Mesendoderm (in vitro differentiated cells): ENCODE data around the gene TJP3.
"Not testable (repeated sequence)": the region's sequence is repeated elsewhere in the genome, so short reads cannot be mapped to it uniquely, and the experiment has no call there.

Source experiments
- DNase-seq: peaks from one replicate; pipeline ENCODE4 v3.0.0; 2013
- H2AK5ac ChIP-seq: 2 replicates; pipeline ENCODE4 v1.6.1; 2013; ENCODE audit warnings: low read length, inconsistent platforms
- H2BK120ac ChIP-seq: 2 replicates; pipeline ENCODE4 v1.6.1; 2013; ENCODE audit warnings: low read depth, mild to moderate bottlenecking, low read length, moderate library complexity, mixed read lengths
- H2BK15ac ChIP-seq: replicated peaks from 2 replicates; pipeline ENCODE4 v1.6.1; 2013; ENCODE audit warnings: low read depth, mild to moderate bottlenecking, moderate library complexity
- H2BK5ac ChIP-seq: 2 replicates; pipeline ENCODE4 v1.6.1; 2013; ENCODE audit warnings: low read length, inconsistent platforms
- H3K18ac ChIP-seq: 2 replicates; pipeline ENCODE4 v1.6.1; 2013; ENCODE audit warnings: mild to moderate bottlenecking, low read length, mixed read lengths
- H3K23ac ChIP-seq: one replicate; pipeline ENCODE4 v1.6.1; 2013; ENCODE audit warnings: low read length
- H3K27ac ChIP-seq: 2 replicates; pipeline ENCODE4 v1.5.1; 2013; ENCODE audit warnings: low read depth, mild to moderate bottlenecking, inconsistent platforms, low read length, moderate library complexity
- H3K27me3 ChIP-seq: 2 replicates; pipeline ENCODE4 v1.6.1; 2013; ENCODE audit warnings: low read length, control low read depth, mild to moderate bottlenecking, inconsistent platforms; ENCODE audit not compliant: insufficient read depth, poor library complexity
- H3K36me3 ChIP-seq: 2 replicates; pipeline ENCODE4 v1.6.1; 2013; ENCODE audit warnings: low read length, inconsistent platforms; ENCODE audit not compliant: control insufficient read depth, insufficient read depth
- H3K4ac ChIP-seq: one replicate; pipeline ENCODE4 v1.6.1; 2013; ENCODE audit warnings: low read depth, mild to moderate bottlenecking, low read length, moderate library complexity
- H3K4me1 ChIP-seq: 2 replicates; pipeline ENCODE4 v1.6.1; 2013; ENCODE audit warnings: low read depth, low read length, inconsistent platforms; ENCODE audit not compliant: control insufficient read depth
- H3K4me2 ChIP-seq: 2 replicates; pipeline ENCODE4 v1.6.1; 2013; ENCODE audit warnings: low read length
- H3K4me3 ChIP-seq: 2 replicates; pipeline ENCODE4 v1.5.1; 2013; ENCODE audit warnings: mild to moderate bottlenecking, low read length
- H3K56ac ChIP-seq: one replicate; pipeline ENCODE4 v1.6.1; 2013; ENCODE audit warnings: low read length
- H3K79me1 ChIP-seq: 2 replicates; pipeline ENCODE4 v1.6.1; 2013; ENCODE audit warnings: low read length, inconsistent platforms
- H3K79me2 ChIP-seq: 2 replicates; pipeline ENCODE4 v1.6.1; 2013; ENCODE audit warnings: mild to moderate bottlenecking, low read length; ENCODE audit not compliant: control insufficient read depth, insufficient read depth
- H3K9ac ChIP-seq: 2 replicates; pipeline ENCODE4 v1.6.1; 2013; ENCODE audit warnings: low read length, inconsistent platforms
- H4K5ac ChIP-seq: one replicate; pipeline ENCODE4 v1.6.1; 2013; ENCODE audit warnings: low read length
- H4K8ac ChIP-seq: one replicate; pipeline ENCODE4 v1.6.1; 2013; ENCODE audit warnings: low read depth, mild to moderate bottlenecking, control low read depth, low read length, moderate library complexity
- WGBS: extraction: QIAGEN DNeasy Blood & Tissue Kit; methylation state at CpG from one replicate; pipeline ENCODE4 v1.1.7; 2013; ENCODE audit warnings: low lambda C conversion rate, missing lambda C conversion rate; ENCODE audit not compliant: insufficient coverage; ENCODE audit errors: extremely low coverage; 5-methylcytosine and 5-hydroxymethylcytosine counted together

The TJP3 gene

DNA sequence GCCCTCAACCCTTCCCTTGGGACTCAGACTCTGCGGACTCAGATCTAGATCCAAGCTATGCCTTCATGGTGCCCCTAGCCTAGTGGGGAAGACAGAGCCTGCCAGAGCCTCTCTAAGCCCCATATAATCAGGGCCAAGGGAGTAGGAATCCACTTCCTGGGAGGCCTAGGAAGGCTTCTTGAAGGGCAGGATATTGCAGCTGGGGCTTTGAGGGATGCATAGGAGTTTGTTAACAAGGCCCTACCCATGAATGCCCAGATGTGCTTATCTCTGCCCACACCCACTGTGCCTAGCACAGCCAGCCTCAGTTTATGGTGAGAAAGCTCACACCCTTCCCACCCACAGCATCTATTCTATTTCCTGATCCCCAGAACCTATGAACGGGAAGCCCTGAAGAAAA lies 42.0 kb downstream of the TJP3 start:
- no peak for DNase-seq
- H3K4me2 ChIP-seq = no peak overlapping the region
- H3K4me3 ChIP-seq = no peak overlapping the region
- no peaks in the 10 kb centered on the region for H3K79me1 ChIP-seq
- no peak overlapping the region for H3K27ac ChIP-seq
- H3K9ac ChIP-seq = no peak overlapping the region
- no peak overlapping the region for H3K23ac ChIP-seq
- H2BK120ac ChIP-seq = no peak overlapping the region
- H3K36me3 ChIP-seq = no peaks in the 10 kb centered on the region
- H2AK5ac ChIP-seq = no peak overlapping the region
- no CpG with 5 or more reads among the region's 2 CpGs for WGBS
- H3K4me1 ChIP-seq = no peaks in the 10 kb centered on the region
- H4K5ac ChIP-seq = no peak overlapping the region
- no peak overlapping the region for H2BK15ac ChIP-seq
- H4K8ac ChIP-seq = no peak overlapping the region
- no peak overlapping the region for H3K18ac ChIP-seq
- no peak overlapping the region for H3K4ac ChIP-seq
- no peak overlapping the region for H3K56ac ChIP-seq
- H3K79me2 ChIP-seq = no peaks in the 10 kb centered on the region
- H2BK5ac ChIP-seq = no peak overlapping the region
- H3K27me3 ChIP-seq = no peaks in the 10 kb centered on the region

DNA sequence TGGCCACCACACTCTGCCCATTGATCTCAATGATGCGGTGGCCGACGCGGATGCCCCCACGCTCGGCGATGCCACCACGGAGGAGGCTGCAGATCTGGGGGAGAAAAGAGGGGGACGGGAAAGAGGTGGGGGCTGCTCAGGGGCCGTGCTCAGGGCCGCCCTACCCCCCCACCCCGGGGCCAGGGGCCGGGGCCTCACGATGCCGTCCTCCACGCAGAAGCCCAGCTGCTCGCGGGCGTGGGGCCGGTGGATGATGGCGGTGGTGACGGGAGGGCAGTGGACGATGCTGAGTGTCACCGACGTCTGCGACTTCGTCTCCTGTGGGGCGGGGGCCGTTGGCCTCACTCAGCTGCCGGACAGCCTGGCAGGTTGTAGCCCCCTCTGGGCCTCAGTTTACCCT lies 43.1 kb downstream of the TJP3 start:
- Histone ChIP-seq H3K18ac (no peak overlapping the region), H3K4me2 (no peak overlapping the region), H3K79me2 (no peaks in the 10 kb centered on the region), H2AK5ac (no peak overlapping the region), H3K4ac (no peak overlapping the region), H3K4me3 (no peak overlapping the region), H3K36me3 (no peaks in the 10 kb centered on the region), H4K8ac (no peak overlapping the region), H2BK5ac (no peak overlapping the region), H3K9ac (no peak overlapping the region), H2BK120ac (no peak overlapping the region), H3K27me3 (no peaks in the 10 kb centered on the region), H3K4me1 (no peaks in the 10 kb centered on the region), H3K56ac (no peak overlapping the region), H4K5ac (no peak overlapping the region), H3K79me1 (no peaks in the 10 kb centered on the region), H3K27ac (no peak overlapping the region), H3K23ac (no peak overlapping the region), H2BK15ac (no peak overlapping the region)
- WGBS = no CpG with 5 or more reads among the region's 30 CpGs
- no peak for DNase-seq

DNA sequence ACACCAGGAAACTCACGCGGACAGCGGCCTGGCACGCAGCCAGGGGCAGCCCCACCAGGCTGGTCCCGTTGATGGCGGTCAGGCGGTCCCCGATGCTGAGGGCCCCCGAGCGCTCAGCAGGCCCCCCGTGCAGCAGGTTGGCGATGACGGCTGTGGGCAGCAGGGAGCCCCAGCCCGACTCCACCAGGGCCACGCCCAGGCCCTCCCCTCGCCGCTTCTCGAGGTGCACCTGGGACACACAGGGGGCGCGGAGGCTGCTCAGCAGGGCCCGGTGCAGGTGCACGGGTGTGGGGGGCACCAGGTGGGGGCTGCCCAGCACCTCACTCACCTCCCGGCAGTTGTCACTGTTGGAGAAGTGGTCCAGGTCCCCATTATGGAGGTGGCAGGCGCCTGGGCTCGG lies 44.3 kb downstream of the TJP3 start:
- no peak overlapping the region for H3K4me2 ChIP-seq
- H3K79me1 ChIP-seq = no peaks in the 10 kb centered on the region
- H3K4ac ChIP-seq = no peak overlapping the region
- H3K4me3 ChIP-seq = no peak overlapping the region
- no peaks in the 10 kb centered on the region for H3K4me1 ChIP-seq
- H3K79me2 ChIP-seq = no peaks in the 10 kb centered on the region
- no peak overlapping the region for H3K56ac ChIP-seq
- no peak overlapping the region for H2AK5ac ChIP-seq
- H4K8ac ChIP-seq = no peak overlapping the region
- H4K5ac ChIP-seq = no peak overlapping the region
- H3K9ac ChIP-seq = no peak overlapping the region
- H3K27ac ChIP-seq = no peak overlapping the region
- H3K27me3 ChIP-seq = no peaks in the 10 kb centered on the region
- no peaks in the 10 kb centered on the region for H3K36me3 ChIP-seq
- H2BK15ac ChIP-seq = no peak overlapping the region
- no peak overlapping the region for H2BK5ac ChIP-seq
- WGBS = no CpG with 5 or more reads among the region's 25 CpGs
- no peak overlapping the region for H3K23ac ChIP-seq
- no peak overlapping the region for H3K18ac ChIP-seq
- DNase-seq = no peak
- no peak overlapping the region for H2BK120ac ChIP-seq

DNA sequence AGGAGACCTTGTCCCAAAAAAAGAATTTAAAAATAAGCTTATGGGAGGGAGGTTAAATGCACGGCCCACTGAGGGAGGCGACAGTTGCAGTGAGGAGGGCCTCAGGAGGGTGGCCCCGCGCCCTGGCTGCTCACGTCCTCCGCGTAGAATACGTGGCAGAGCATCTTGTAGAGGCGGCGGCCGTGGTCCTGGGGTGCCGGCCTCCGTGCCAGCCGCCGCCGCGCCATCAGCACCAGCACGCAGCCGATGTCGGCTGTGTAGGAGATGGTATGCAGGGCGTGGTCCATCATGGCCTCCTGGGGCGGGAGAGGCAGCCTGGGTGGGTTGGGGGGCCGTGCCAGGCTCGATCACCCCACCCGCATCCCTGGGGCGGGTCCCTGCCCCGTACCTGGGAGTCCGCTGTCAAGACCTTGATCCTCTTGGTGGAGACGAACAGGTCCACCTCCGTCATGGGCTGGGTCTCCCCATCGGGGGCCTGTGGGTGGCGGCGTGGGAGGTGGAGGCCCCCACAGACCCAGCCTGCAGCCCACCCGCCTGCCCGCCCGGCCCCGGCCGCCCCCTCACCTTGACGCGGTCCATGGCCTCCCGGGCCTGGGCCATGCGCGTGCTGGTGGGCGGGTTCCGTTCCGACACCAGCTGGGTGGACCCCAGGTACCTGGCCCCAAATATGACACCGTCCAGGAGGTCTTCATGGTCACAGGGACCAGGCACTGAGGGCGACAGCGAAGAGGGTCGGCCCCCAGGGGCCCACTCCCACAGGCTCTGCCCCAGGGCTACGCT lies 45.6 kb downstream of the TJP3 start:
- Histone ChIP-seq H3K56ac (no peak overlapping the region), H4K8ac (no peak overlapping the region), H4K5ac (no peak overlapping the region), H3K23ac (no peak overlapping the region), H3K4ac (no peak overlapping the region), H2BK15ac (no peak overlapping the region), H3K79me2 (no peaks in the 10 kb centered on the region), H3K4me1 (no peaks in the 10 kb centered on the region), H2AK5ac (no peak overlapping the region), H3K27ac (no peak overlapping the region), H2BK5ac (no peak overlapping the region), H3K79me1 (no peaks in the 10 kb centered on the region), H2BK120ac (no peak overlapping the region), H3K36me3 (no peaks in the 10 kb centered on the region), H3K4me2 (no peak overlapping the region), H3K4me3 (no peak overlapping the region), H3K27me3 (no peaks in the 10 kb centered on the region), H3K9ac (no peak overlapping the region), H3K18ac (no peak overlapping the region)
- no peak for DNase-seq
- no CpG with 5 or more reads among the region's 51 CpGs for WGBS

DNA sequence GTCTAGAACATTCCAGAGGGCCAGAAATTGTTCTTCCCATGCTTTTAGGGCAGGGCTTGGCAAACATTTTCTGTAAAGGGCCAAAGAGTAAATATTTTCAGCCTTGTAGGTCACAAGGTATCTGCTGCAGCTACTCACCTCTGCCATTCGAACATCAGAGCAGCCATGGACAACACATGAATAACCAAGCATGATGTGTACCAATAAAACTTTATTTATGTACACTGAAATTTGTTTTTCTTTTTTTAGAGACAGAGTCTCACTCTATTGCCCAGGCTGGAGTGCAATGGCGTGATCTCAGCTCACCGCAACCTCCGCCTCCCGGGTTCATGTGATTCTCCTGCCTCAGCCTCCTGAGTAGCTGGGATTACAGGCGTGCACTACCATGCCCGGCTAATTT lies 49.5 kb downstream of the TJP3 start:
- no CpG with 5 or more reads among the region's 7 CpGs for WGBS
- not testable (repeated sequence) for H3K4ac ChIP-seq, H3K56ac ChIP-seq, H2AK5ac ChIP-seq, H4K8ac ChIP-seq, H3K23ac ChIP-seq, H2BK15ac ChIP-seq, H3K79me1 ChIP-seq, H3K4me1 ChIP-seq, H3K27ac ChIP-seq, H3K4me2 ChIP-seq, H3K9ac ChIP-seq, H3K27me3 ChIP-seq, H3K36me3 ChIP-seq, H3K18ac ChIP-seq, H2BK5ac ChIP-seq, H4K5ac ChIP-seq, DNase-seq, H3K79me2 ChIP-seq, H2BK120ac ChIP-seq, H3K4me3 ChIP-seq

DNA sequence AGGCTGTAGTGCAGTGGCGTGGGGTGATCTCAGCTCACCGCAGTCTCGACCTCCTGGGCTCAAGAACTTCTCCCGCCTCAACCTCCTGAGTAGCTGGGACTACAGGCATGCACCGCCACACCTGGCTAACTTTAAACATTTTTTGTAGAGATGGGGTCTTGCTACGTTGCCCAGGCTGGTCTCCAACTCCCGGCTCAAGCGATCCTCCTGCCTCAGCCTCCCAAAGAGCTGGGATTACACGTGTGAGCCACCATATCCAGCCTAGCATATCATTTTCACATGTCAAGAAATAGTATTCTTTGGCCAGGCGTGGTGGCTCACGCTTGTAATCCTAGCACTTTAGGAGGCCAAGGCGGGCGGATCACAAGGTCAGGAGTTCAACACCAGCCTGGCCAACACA lies 50.1 kb downstream of the TJP3 start:
- not testable (repeated sequence) for H3K18ac ChIP-seq, H3K56ac ChIP-seq, H3K36me3 ChIP-seq, H3K9ac ChIP-seq, H3K79me2 ChIP-seq, H4K8ac ChIP-seq, H3K4me3 ChIP-seq, H3K4me1 ChIP-seq, H3K23ac ChIP-seq, H2BK120ac ChIP-seq, H2BK15ac ChIP-seq, H3K27me3 ChIP-seq, H3K79me1 ChIP-seq, H2BK5ac ChIP-seq, H2AK5ac ChIP-seq, H3K4ac ChIP-seq, DNase-seq, H4K5ac ChIP-seq, H3K27ac ChIP-seq, H3K4me2 ChIP-seq
- WGBS = no CpG with 5 or more reads among the region's 13 CpGs
